ENCODE measurements around the gene AKAP1.

The AKAP1 gene

GRCh38 chr17:57105591-57105990 lies 20.5 kb downstream of the AKAP1 start:
- DNase-seq (ENCODE audit: low spot score): no peak

GRCh38 chr17:57106107-57106835 lies 21.2 kb downstream of the AKAP1 start:
- DNase-seq (ENCODE audit: low spot score): no peak

- DNase-seq (ENCODE audit: low spot score): no peak
Observed at GRCh38 chr17:57106836-57107497, 21.9 kb downstream of the AKAP1 start.

GRCh38 chr17:57107498-57108101 lies 22.6 kb downstream of the AKAP1 start:
- DNase-seq (ENCODE audit: low spot score): no peak

- no peak for DNase-seq (ENCODE audit: low spot score)
Observed at GRCh38 chr17:57108671-57109392, 23.8 kb downstream of the AKAP1 start.

- no peak for DNase-seq (ENCODE audit: low spot score)
Observed at GRCh38 chr17:57109393-57110151, 24.5 kb downstream of the AKAP1 start.

GRCh38 chr17:57110152-57110542 lies 25.1 kb downstream of the AKAP1 start:
- DNase-seq (ENCODE audit: low spot score): no peak

- no peak for DNase-seq (ENCODE audit: low spot score)
Observed at GRCh38 chr17:57110579-57111325, 25.7 kb downstream of the AKAP1 start.

- DNase-seq (ENCODE audit: low spot score): no peak
Observed at GRCh38 chr17:57111386-57111785, 26.3 kb downstream of the AKAP1 start.

GRCh38 chr17:57113011-57113410 lies 28.0 kb downstream of the AKAP1 start:
- DNase-seq (ENCODE audit: low spot score): no peak

- DNase-seq (ENCODE audit: low spot score): no peak
Observed at GRCh38 chr17:57113656-57114055, 28.6 kb downstream of the AKAP1 start.

- peak; percentile 57 for DNase-seq (ENCODE audit: low spot score)
Observed at GRCh38 chr17:57114085-57114673, 29.1 kb downstream of the AKAP1 start.

GRCh38 chr17:57115377-57115776 lies 30.3 kb downstream of the AKAP1 start:
- DNase-seq (ENCODE audit: low spot score): no peak

GRCh38 chr17:57115916-57116315 lies 30.9 kb downstream of the AKAP1 start:
- DNase-seq (ENCODE audit: low spot score): no peak

GRCh38 chr17:57117798-57118197 lies 32.8 kb downstream of the AKAP1 start:
- no peak for DNase-seq (ENCODE audit: low spot score)

GRCh38 chr17:57120814-57121213 lies 35.8 kb downstream of the AKAP1 start:
- DNase-seq (ENCODE audit: low spot score): no peak

- DNase-seq (ENCODE audit: low spot score): peak; percentile 62
Observed at GRCh38 chr17:57121308-57122042, 36.4 kb downstream of the AKAP1 start.

- no peak for DNase-seq (ENCODE audit: low spot score)
Observed at GRCh38 chr17:57124053-57124452, 39.0 kb downstream of the AKAP1 start.

GRCh38 chr17:57125406-57125805 lies 40.4 kb downstream of the AKAP1 start:
- no peak for DNase-seq (ENCODE audit: low spot score)

- no peak for DNase-seq (ENCODE audit: low spot score)
Observed at GRCh38 chr17:57125866-57126265, 40.8 kb downstream of the AKAP1 start.

Measured in hepatic stellate cell (primary cell).